GM13977 (cell line): ENCODE measurements around the gene MED16.
"Not testable (repeated sequence)": the region's sequence is repeated elsewhere in the genome, so short reads cannot be mapped to it uniquely, and the experiment has no call there.

Source experiments
- DNase-seq: peaks from one replicate; pipeline ENCODE4 v3.0.0; 2012; ENCODE audit warnings: low spot score
- CTCF ChIP-seq: IDR thresholded peaks from 2 replicates; pipeline ENCODE4 v1.5.1; 2012; ENCODE audit warnings: mild to moderate bottlenecking, control low read depth; ENCODE audit not compliant: insufficient read depth; ENCODE audit errors: extremely low read depth, missing control alignments
- in situ Hi-C: fragments of 300-500 bp; cut with MboI; formaldehyde crosslinking; loops from one replicate; pipeline ENCODE4 v1.12.0; 2022; ENCODE audit warnings: low sequenced_read_pairs, low pct_unique_long_range_greater_than_20kb, mixed read lengths, inconsistent platforms; ENCODE audit not compliant: unreplicated experiment

Gene MED16

GRCh38 chr19:845707-846521, 47.1 kb downstream of the MED16 start:
- no peak for TF ChIP-seq CTCF
- no peak for DNase-seq
- in situ Hi-C loops: no loop called here

GRCh38 chr19:844546-844971, 48.4 kb downstream of the MED16 start:
- in situ Hi-C loops: no loop called here
- no peak for DNase-seq
- no peak for TF ChIP-seq CTCF

GRCh38 chr19:843836-844545, 49.0 kb downstream of the MED16 start:
- in situ Hi-C loops: no loop called here
- DNase-seq: no peak
- TF ChIP-seq CTCF: no peak

- in situ Hi-C loops: no loop called here
- DNase-seq: no peak
- TF ChIP-seq CTCF: no peak
Measured at GRCh38 chr19:843180-843835, 49.7 kb downstream of the MED16 start.

GRCh38 chr19:842802-843179, 50.2 kb downstream of the MED16 start:
- in situ Hi-C loops: not testable (repeated sequence)

GRCh38 chr19:840519-841206, 52.3 kb downstream of the MED16 start, which contains the start of gene PRTN3:
TSS of gene PRTN3 (plus strand) at chr19:840999. CDS start at chr19:841009, 10 bp downstream.
- in situ Hi-C loops: no loop called here
- TF ChIP-seq CTCF: no peak
- DNase-seq: no peak

More at GRCh38 chr19:842802-843179, 50.2 kb downstream of the MED16 start:
- DNase-seq: not testable (repeated sequence)
